ENCODE data around the gene ZBTB11.

DNA sequence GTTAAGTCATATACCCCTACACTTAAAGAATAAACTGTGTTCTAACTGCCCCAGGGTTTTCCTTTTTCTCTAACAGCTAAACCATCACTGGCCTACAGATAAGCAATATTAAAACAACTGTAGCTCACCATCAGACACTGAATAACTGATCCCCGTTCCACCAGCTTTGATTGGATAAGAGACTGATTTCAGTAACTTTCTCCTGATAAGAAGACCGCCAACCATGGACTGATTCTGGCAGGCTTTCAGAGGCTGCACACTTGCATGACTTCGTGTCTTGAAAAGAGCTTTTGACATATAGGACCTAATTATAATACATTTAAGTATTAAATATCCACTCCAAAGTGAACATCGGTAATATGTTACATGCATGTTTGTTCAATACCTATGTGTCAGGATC lies 32.2 kb upstream of the ZBTB11 start:
- TF ChIP-seq GATA3 (IDR thresholded peaks at IDR 0.05; ENCODE audit: low read depth, low read length) = no peak
- no peak for TF ChIP-seq GATA2 (IDR thresholded peaks at IDR 0.05; ENCODE audit: low read depth, low read length)
